Psoas muscle (tissue), 8 donors: Measurements from ENCODE around the gene PTPRN. TPM values are rescaled to one million over a fixed set of nuclear protein-coding genes. Genes with fewer than 3 reads are reported as not detected.
A peak's percentile ranks its signal among the peaks of the same experiment; 100 is the strongest.
"Not testable (repeated sequence)": the region's sequence is repeated elsewhere in the genome, so short reads cannot be mapped to it uniquely, and the experiment has no call there.

Source experiments
- ATAC-seq, 4 donors: fragments of 200-7000 bp; cut with Tn5 transposase; one replicate each; pipeline ENCODE4 v1.9.1; 2020; ENCODE audit warnings: moderate library complexity in 3 of 4, mild to moderate bottlenecking in 2 of 4
- DNase-seq, 2 donors: peaks; one replicate each; pipeline ENCODE4 v3.0.0-alpha.2; 2020
- H3K27ac ChIP-seq: fragments of 200-600 bp; one replicate; pipeline ENCODE4 v1.8.0; 2022
- H3K27me3 ChIP-seq, 3 donors: fragments of 200-600 bp in 1 of 3; one replicate each; pipeline versions ENCODE4 v1.6.1 to v1.8.0; 2013 to 2022; ENCODE audit warnings: low read length in 2 of 3, mild to moderate bottlenecking in 2 of 3, moderate library complexity in 1 of 3; ENCODE audit not compliant: insufficient read depth in 3 of 3
- H3K36me3 ChIP-seq, 2 donors: fragments of 200-600 bp in 1 of 2; one replicate each; pipeline versions ENCODE4 v1.6.1 to v1.8.0; 2013 to 2022; ENCODE audit warnings: low read depth in 1 of 2, mild to moderate bottlenecking in 1 of 2, moderate library complexity in 1 of 2; ENCODE audit not compliant: insufficient read depth in 1 of 2
- H3K4me1 ChIP-seq: fragments of 200-600 bp; one replicate; pipeline ENCODE4 v1.8.0; 2022
- H3K4me3 ChIP-seq: fragments of 200-600 bp; one replicate; pipeline ENCODE4 v1.8.0; 2022; ENCODE audit warnings: mild to moderate bottlenecking
- H3K9me3 ChIP-seq: fragments of 200-600 bp; one replicate; pipeline ENCODE4 v1.8.0; 2022
- CTCF ChIP-seq: fragments of 200-600 bp; IDR thresholded peaks from one replicate; pipeline ENCODE4 v1.8.0; 2022; ENCODE audit warnings: antibody characterized with exemption
- WGBS, 3 donors: extraction: QIAGEN DNeasy Blood & Tissue Kit; methylation state at CpG; one replicate each; pipeline versions ENCODE4 v1.1.6 to v1.1.7; 2013; 5-methylcytosine and 5-hydroxymethylcytosine counted together
- intact Hi-C, 2 donors: fragments of 100-400 bp; cut with DNase I; formaldehyde crosslinking; loops; one replicate each; pipeline versions ENCODE4 v1.11.0 to v1.14.2; 2022
- polyA plus RNA-seq, 3 donors: library from polyadenylated mRNA; stranded (reverse); fragments of 200-250 nt; gene quantifications; one replicate each; pipeline ENCODE4 v1.2.3, GENCODE V29; 2013
- total RNA-seq, 4 donors: library from RNA; stranded (reverse); fragmentation: NEBNext Ultra II Directional in 2 of 4; extraction: Animal tissue kit (Norgen Biotek cat#: 25700) in 2 of 4; gene quantifications; one replicate each; pipeline versions ENCODE4 v1.2.1 to v1.2.4, GENCODE V29; 2021 to 2023
- donor health status: healthy with polysubstance abuse.
- donor health status: DM: no; HTN: no; CAD: no; lungs with moderate emphysema.
- donor health status: Bipolar disorder and iron deficiency.
- donor health status: healthy.
- donor health status: DM: yes; HTN: yes; CAD: no.
- donor health status: DM: no; HTN: no; CAD: no.
- donor health status: DM: no; HTN: no; CAD: no.
- donor health status: DM: yes; HTN: yes; CAD: no.

PTPRN gene
- total and polyA plus RNA-seq, 7 donors: 0.03 to 1.1 (median 0.17) TPM; not detected in 2

- Histone ChIP-seq H3K27me3 (no peaks in the 10 kb centered on the region), H3K4me3 (no peak overlapping the region), H3K27ac (no peak overlapping the region), H3K9me3 (no peaks in the 10 kb centered on the region), H3K4me1 (no peaks in the 10 kb centered on the region), H3K36me3 (peaks cover 0 to 40% of the 10 kb centered on the region in 2 donors)
- WGBS, 3 donors: 77 to 85% (median 80%) methylated on average over 10 of the region's 10 CpGs
- peak in 1 of 4 donors; percentile 12 for ATAC-seq
- no peak for DNase-seq
- intact Hi-C loops: no loop called here
- TF ChIP-seq CTCF: no peak
These were observed 21.5 kb downstream of the PTPRN start for GRCh38 chr2:219287580-219288265.

DNA sequence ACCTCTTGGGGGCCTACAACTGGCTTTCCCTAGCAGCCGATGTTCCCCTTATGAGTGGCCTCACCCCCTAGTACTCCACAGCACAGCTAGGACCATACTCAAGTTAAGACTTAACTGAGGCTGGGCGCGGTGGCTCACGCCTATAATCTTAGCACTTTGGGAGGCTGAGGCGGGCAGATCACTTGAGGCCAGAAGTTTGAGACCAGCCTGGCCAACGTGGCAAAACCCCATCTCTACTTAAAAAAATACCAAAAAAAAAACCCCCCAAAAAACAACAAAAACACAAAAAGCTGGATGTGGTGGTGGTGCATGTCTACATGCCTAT, 22.1 kb downstream of the PTPRN start:
- not testable (repeated sequence) for H3K27ac ChIP-seq

DNA sequence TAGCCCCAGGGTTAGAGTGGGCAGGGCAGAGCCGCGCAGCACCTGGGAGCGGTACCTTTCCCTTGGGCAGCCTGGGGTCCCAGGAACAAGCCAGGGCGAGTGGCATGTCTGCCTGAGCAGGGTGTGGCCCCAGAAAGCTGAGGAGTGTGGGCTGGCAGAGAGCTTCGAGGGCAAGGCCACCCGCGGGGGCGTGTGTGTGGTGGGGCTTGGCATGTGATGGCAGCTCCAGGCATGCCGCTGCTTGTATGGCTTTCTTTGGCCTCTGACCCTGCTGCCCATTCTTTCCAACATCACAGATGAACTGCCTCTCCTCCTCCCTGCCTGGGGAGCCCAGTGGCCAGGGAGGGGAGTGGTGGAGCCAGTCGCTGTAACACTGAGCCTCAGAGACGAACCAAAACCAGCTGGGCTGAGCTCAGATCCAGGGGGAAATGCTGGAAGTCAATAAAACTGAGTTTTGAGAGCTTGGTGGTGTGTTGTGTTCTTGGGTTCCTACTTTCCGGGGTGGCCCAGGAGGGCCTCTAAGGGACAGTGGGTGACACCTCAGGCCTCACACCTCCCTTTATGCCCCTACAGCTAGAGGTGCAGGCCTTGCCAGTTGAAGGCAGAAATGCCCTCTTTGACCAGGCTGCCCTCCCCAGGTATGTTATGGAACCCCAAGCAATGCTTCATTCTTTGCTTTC, 22.6 kb downstream of the PTPRN start:
- no peak for TF ChIP-seq CTCF
- intact Hi-C loops: no loop called here
- WGBS, 3 donors: 66 to 75% (median 70%) methylated on average over 12 of the region's 12 CpGs
- DNase-seq (no peak), ATAC-seq (peak; percentile 10 to 27 (median 14))
- Histone ChIP-seq H3K9me3 (no peaks in the 10 kb centered on the region), H3K36me3 (peaks cover 0 to 51% of the 10 kb centered on the region in 2 donors), H3K4me1 (no peaks in the 10 kb centered on the region), H3K27me3 (no peaks in the 10 kb centered on the region), H3K27ac (no peak overlapping the region), H3K4me3 (no peak overlapping the region)

More for the DNA sequence above, 22.1 kb downstream of the PTPRN start:
- DNase-seq, H3K27me3 ChIP-seq, H3K9me3 ChIP-seq, H3K4me3 ChIP-seq, ATAC-seq, intact Hi-C loops, H3K4me1 ChIP-seq: not testable (repeated sequence)
- WGBS, 3 donors: 77 to 90% (median 85%) methylated on average over 6 of the region's 6 CpGs
- peaks cover 0 to 46% of the 10 kb centered on the region in 2 donors for H3K36me3 ChIP-seq

DNA sequence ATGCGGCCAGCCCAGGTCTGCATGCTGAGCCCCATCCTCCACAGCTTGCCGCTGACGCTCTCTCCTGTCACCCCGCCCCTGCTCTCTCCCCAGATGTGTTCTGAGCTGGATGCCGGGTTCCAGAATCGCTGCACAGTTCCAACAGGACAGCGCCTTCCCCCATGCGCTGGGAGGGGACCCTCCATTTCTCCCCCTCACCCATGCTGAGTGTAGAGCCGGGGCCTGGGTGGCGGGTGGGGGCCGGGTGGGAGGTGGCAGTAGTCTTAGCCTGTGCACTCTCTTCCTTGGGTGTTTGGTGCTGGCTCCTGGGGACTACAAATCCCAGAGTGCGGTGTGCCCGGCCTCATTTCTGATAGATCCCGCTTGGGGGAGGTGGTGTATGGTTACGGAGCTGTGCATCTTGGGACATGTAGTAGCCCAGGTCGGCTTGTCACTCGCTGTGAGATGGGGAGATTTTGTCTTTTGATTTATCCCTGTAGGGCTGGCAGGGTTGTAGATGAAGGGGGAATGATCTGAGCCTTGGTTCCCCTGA, 23.2 kb downstream of the PTPRN start:
- DNase-seq: no peak
- Histone ChIP-seq H3K9me3 (no peaks in the 10 kb centered on the region), H3K27me3 (no peaks in the 10 kb centered on the region), H3K4me1 (peaks cover 5% of the 10 kb centered on the region), H3K4me3 (no peak overlapping the region), H3K36me3 (peaks cover 0 to 57% of the 10 kb centered on the region in 2 donors), H3K27ac (no peak overlapping the region)
- intact Hi-C loops: no loop called here
- no peak for TF ChIP-seq CTCF
- whole genome bisulfite sequencing, 3 donors: 60 to 64% (median 60%) methylated on average over 16 to 17 of the region's 17 CpGs
- peak; percentile 44 to 76 (median 70) for ATAC-seq

- no peak for DNase-seq
- no peak for TF ChIP-seq CTCF
- intact Hi-C loops: no loop called here
- Histone ChIP-seq H3K27me3 (no peaks in the 10 kb centered on the region), H3K4me1 (peaks cover 11% of the 10 kb centered on the region), H3K36me3 (peaks cover 0 to 64% of the 10 kb centered on the region in 2 donors), H3K4me3 (no peak overlapping the region), H3K27ac (no peak overlapping the region), H3K9me3 (no peaks in the 10 kb centered on the region)
- 77 to 80% (median 79%) methylated on average over 12 of the region's 12 CpGs for WGBS, 3 donors
- no peak for ATAC-seq
These were observed 23.8 kb downstream of the PTPRN start for GRCh38 chr2:219285373-219285735.
